Measurements from ENCODE around the gene PDZD11. TPM values are rescaled to one million over a fixed set of nuclear protein-coding genes. Genes with fewer than 3 reads are reported as not detected.

The PDZD11 gene
- total and polyA plus RNA-seq, 2 donors (not counting 3 experiments of a cell fraction or from before 2014, with no cell fraction given) = 45.6 to 76.0 TPM

- Histone ChIP-seq H3K36me3 (ENCODE audit: control insufficient read depth in 2 of 2, extremely low read depth in 1 of 2, insufficient read depth in 2 of 2, low read length in 2 of 2) (no peaks in the 10 kb centered on the region), H3K4me3 (replicated peaks in 1 of 3; ENCODE audit: insufficient read depth in 1 of 3, low read depth in 1 of 3, low read length in 3 of 3) (no peak overlapping the region), H4K20me1 (replicated peaks; ENCODE audit: control insufficient read depth, extremely low read depth, insufficient read depth, low read length) (no peaks in the 10 kb centered on the region), H3K9ac (replicated peaks; ENCODE audit: extremely low read depth, insufficient read depth, low read length) (no peak overlapping the region), H3K9me3 (replicated peaks; ENCODE audit: control insufficient read depth, insufficient read depth, low read length) (no peaks in the 10 kb centered on the region), H3K27ac (ENCODE audit: insufficient read depth, low read depth, low read length) (no peak overlapping the region), H3K79me2 (ENCODE audit: control insufficient read depth, insufficient read depth, low read length) (no peaks in the 10 kb centered on the region), H3K4me2 (ENCODE audit: insufficient read depth, low read length) (no peak overlapping the region), H3K4me1 (ENCODE audit: control insufficient read depth, extremely low read depth, insufficient read depth, low read length) (no peaks in the 10 kb centered on the region), H3K9me1 (replicated peaks; ENCODE audit: control insufficient read depth, extremely low read depth, insufficient read depth, low read length) (no peaks in the 10 kb centered on the region), H3K27me3 (ENCODE audit: control insufficient read depth in 2 of 2, insufficient read depth in 2 of 2, low read length in 2 of 2) (no peaks in the 10 kb centered on the region), H2AFZ (ENCODE audit: low read depth, low read length) (no peak overlapping the region)
- intact Hi-C loops (cut with micrococcal nuclease) = no loop called here
- BruUV-seq (replicated peaks) = no TSS peak
- no peak for TF ChIP-seq POLR2AphosphoS5 (IDR thresholded peaks at IDR 0.05; ENCODE audit: insufficient read depth, low read depth, low read length)
- no peak for TF ChIP-seq JUN (IDR thresholded peaks at IDR 0.05; ENCODE audit: borderline replicate concordance, insufficient read depth, insufficient read length, low read depth)
- TF ChIP-seq POLR2A (IDR thresholded peaks at IDR 0.05; ENCODE audit: low read depth, low read length) = no peak
- TF ChIP-seq EZH2 (IDR thresholded peaks at IDR 0.05; ENCODE audit: borderline replicate concordance, low read depth, low read length, severe bottlenecking) = no peak
- TF ChIP-seq CTCF (IDR thresholded peaks at IDR 0.05; ENCODE audit: extremely low read depth in 1 of 2, insufficient read depth in 1 of 2, low read depth in 1 of 2, low read length in 2 of 2) = no peak
- TF ChIP-seq GATA2 (IDR thresholded peaks at IDR 0.05; ENCODE audit: insufficient read depth, insufficient read length, low read depth, low read length) = no peak
- TF ChIP-seq FOS (IDR thresholded peaks at IDR 0.05; ENCODE audit: borderline replicate concordance, insufficient read depth, low read length) = no peak
- TF ChIP-seq MYC (IDR thresholded peaks at IDR 0.05; ENCODE audit: low read depth, low read length) = no peak
- no peak for TF ChIP-seq MAX (IDR thresholded peaks at IDR 0.05; ENCODE audit: insufficient read depth, insufficient read length)
- dilution Hi-C loops (cut with MboI; ENCODE audit: extremely low pct_ligation_motif_present, low sequenced_read_pairs) = no loop called here
- ChIA-PET CTCF (no interaction called here), POLR2A (no interaction called here)
- FAIRE-seq = no peak
- DNase-seq (ENCODE audit: low read depth, low spot score) = no peak
Measured at GRCh38 chrX:70254909-70255308, 34.8 kb downstream of the PDZD11 start.
